ENCODE data around the gene OSBPL9.
"Not testable (repeated sequence)": the region's sequence is repeated elsewhere in the genome, so short reads cannot be mapped to it uniquely, and the experiment has no call there.

The OSBPL9 gene

GRCh38 chr1:51768971-51769588 is 152.2 kb downstream of the OSBPL9 start:
- DNase-seq (ENCODE audit: low read depth in 3 of 3, low spot score in 1 of 3): no peak

DNA sequence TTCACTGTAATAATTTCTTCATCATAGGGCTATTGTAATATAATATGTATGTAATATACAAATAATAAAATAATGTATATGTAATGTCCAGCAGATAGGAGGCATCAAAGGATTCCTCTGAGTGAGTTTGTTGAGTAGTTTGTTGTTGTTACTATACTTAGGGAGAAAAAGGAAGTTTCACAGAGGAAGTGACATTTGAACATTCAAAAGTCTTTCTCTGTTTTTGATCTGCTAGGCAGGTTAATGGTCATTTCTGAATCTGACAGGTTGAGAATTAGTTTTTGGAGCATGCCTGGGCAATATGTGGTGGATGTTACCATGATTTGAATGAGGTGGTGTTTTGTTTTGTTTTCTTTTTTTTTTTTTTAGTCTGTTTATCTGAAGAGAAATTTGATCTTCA is 159.5 kb downstream of the OSBPL9 start:
- DNase-seq (ENCODE audit: low read depth in 3 of 3, low spot score in 1 of 3): no peak

- no peak for DNase-seq (ENCODE audit: low read depth in 3 of 3, low spot score in 1 of 3)
Measured at GRCh38 chr1:51780927-51781326, 164.0 kb downstream of the OSBPL9 start.

DNA sequence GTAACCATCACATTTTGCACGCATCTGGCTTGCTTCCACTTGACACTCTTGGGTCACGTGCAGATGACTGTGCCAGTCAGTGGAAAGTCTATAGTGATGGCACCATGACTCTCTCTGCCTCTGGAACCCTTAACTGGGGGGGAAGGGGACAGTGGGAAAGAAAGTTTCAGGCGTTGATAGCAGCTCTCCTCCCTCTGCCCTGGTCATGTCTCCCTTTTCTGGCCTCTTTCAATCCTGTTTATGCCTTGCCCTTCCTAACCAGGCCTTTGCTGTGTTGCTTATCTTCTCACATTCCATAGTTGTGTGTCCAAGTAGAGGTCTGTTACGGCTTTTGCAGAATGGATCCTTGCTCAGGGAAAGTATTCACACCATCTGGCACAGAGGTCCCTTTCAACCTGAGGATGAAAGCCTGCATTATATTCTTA is 168.1 kb downstream of the OSBPL9 start:
- no peak for DNase-seq (ENCODE audit: low read depth in 3 of 3, low spot score in 1 of 3)

DNA sequence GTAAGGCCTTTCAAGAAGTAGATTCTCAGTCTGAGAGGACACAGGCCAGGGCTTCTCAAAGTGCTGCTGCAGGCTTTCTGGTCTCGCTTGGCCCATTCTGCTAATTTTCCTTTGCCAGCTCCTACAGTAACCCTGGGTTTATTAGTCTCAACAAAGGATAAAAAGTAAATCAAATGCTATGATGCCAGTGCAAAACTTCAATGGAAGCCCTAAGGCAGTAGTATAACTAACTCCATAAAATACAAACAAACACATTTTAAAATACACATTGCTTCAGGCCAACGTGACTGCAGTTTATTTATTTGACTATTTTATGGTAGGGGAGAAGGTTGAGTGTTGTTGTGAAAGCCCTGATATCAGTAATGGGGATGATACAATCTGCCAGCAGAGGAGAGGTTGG is 172.0 kb downstream of the OSBPL9 start:
- DNase-seq (ENCODE audit: low read depth in 3 of 3, low spot score in 1 of 3): no peak

DNA sequence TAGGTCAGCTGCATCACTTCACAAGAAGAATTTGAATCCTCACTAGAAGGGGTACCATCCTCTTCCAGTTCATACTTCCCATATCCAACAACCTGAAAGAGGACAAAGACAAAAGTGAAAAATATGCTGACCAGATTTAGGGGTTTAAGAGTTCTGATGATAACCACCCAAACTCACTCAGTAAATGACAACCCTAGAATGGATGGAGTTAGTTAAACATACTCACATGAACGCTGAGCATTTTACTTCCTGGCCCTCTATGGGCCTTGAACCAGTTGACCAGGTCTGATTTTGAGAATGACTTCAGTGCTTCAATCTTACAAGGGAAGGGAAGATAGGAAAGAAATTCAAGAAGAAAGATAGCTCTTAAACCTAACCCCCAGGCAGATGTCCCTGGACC is 172.4 kb downstream of the OSBPL9 start:
- DNase-seq (ENCODE audit: low read depth in 3 of 3, low spot score in 1 of 3): no peak

DNA sequence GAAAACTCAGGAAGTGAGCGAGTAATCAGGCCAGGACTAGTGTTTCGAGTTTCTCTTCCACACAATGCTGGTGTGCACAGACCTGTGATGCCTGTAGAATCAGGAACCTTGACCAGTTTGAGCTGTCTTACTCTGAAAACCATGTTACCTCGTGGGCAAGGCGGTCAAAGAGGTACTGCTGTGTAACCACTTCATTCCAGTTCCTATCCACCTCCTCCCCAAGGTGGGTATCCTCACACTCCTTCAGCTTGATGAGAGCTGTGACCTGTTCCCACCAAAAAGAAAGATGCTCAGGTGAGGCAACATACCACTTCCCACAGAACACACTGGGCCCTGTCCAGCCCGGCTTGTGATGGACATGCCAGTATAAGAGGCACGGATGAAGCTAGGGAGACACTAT is 173.5 kb downstream of the OSBPL9 start:
- no peak for DNase-seq (ENCODE audit: low read depth in 3 of 3, low spot score in 1 of 3)

DNA sequence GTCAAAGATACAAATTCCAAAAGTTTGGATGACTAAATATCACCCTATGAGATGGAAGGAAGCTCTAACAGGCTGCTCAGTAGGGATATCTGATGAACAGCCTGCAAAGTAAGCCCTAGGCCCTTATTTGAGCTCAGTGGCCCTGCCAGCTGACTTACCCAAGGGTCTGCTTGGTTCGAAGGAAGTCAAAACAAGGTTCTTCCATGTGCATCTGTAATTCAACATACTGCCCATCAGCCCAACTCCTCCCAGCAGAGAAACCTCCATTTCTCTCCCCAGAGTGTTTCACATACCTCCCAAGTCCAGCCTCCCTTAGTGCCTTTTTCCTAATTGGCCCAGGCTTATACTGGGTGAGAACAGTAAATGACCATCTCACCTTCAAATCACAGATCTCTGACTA is 175.0 kb downstream of the OSBPL9 start:
- DNase-seq (ENCODE audit: low read depth in 3 of 3, low spot score in 1 of 3): no peak

- DNase-seq (ENCODE audit: low read depth in 3 of 3, low spot score in 1 of 3): no peak
Measured at GRCh38 chr1:51792864-51793263, 176.0 kb downstream of the OSBPL9 start.

DNA sequence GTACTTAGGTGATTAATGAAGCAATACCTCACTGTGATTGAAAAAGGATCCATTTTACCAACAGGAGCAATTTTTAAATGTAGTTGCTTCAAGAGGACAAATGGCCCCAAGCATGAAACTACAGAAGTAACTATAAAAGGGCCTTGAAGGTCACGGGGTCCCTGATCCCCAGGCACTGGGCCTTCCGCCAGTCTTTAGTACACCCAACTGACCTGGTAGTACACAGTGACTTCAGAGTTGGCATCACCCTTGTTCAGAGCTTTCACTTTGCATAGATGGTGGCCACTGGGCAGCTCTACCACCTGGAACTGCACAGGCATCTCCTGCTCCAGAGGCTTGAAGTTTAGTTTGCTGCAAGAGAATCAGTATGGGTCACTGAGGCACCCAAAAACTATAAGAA is 177.4 kb downstream of the OSBPL9 start:
- no peak for DNase-seq (ENCODE audit: low read depth in 3 of 3, low spot score in 1 of 3)

DNA sequence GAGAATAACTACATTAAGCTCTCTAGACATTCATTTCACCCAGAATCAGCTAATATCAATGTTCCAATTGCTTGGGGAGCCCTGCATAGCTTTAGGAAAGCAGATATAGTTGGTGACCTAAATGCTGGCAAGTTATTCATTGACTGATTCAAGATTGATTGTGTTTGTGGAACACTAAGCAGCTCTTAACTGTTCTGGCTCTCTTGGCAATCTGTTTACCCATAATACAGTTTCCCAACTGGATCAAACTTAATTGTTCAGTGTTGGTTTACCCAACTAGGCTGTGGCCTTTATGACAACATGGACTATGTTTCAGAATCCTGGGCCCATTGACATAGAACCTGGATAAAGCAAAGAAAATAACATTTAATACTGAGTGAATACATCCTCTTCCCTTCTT is 178.0 kb downstream of the OSBPL9 start:
- DNase-seq (ENCODE audit: low read depth in 3 of 3, low spot score in 1 of 3): no peak

DNA sequence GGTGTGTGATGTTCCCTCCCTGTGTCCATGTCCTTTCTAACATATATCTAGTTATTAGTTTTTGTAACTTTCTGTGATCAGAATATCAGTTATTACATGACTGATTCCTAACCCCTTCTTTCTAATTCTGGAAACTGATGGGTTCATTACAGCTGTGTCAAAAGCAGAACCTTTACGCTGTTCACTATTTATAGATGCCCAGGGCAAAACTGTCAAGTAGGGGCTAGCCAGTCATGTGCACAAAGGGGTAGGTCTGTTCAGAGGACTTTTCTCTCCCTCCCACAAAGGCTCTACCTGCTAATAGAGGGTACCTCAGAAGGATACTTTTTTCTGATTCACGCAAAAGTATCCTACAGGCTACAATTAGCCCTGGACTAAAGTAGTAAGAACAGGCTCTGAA is 182.5 kb downstream of the OSBPL9 start:
- no peak for DNase-seq (ENCODE audit: low read depth in 3 of 3, low spot score in 1 of 3)

DNA sequence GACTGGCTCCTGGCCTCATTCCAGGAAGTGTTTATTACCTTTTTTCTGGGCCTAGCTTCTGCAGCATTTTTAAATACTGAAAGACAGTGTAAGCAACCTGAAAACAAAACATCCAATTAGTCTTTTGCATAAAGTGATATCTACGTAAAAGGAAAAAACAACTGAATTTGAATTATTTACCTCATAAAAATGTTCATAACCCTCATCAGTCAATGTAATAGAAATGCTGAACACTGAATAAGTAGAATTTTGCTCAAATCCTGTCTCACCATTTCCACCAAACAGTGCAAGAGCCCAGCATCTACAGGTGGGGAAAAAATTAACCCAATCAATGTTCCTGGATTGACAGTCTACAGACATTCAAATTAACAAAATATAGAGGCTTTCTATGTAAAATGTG is 197.6 kb downstream of the OSBPL9 start:
- DNase-seq (ENCODE audit: low read depth in 3 of 3, low spot score in 1 of 3): no peak

DNA sequence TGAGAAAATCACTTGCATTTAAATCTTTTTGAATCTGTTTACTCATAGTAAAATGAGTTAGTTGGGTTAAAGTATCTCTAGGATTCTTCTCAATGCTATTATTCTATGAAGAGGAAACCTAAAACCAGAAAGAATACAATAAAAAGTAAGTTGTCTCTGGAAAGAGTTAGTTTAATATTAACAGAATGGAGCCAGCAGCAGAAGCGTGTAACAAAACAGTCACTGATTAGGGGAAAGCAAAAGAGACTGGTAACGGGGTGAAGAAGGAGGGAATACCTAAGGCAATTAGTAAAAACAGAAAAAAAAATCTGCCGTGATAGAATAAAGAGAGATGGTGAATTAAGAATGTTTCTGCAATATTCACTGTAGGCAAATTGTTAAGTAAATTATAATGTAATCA is 201.6 kb downstream of the OSBPL9 start:
- DNase-seq (ENCODE audit: low read depth in 3 of 3, low spot score in 1 of 3): no peak

- not testable (repeated sequence) for DNase-seq (ENCODE audit: low read depth in 3 of 3, low spot score in 1 of 3)
Measured at GRCh38 chr1:51819021-51819420, 202.1 kb downstream of the OSBPL9 start.

DNA sequence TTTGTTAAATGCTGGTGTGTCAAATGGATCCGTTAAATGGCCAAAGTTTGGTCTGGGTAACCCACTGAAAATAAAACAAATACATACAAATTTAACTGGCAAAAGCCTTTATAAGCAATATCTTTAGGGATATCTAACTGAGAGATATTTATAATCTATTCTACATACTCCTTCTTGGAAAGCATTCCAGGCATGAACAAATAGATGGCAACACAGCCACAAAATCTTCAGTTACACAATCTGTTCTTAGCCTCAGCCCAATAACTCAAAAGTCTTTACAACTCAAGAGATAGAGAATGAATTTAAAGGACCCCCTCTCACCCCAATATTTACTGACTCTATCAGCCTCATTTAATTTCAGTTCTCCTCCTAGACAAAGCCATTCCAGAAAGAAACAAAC is 202.9 kb downstream of the OSBPL9 start:
- no peak for DNase-seq (ENCODE audit: low read depth in 3 of 3, low spot score in 1 of 3)

GRCh38 chr1:51829058-51829457 is 212.2 kb downstream of the OSBPL9 start:
- no peak for DNase-seq (ENCODE audit: low read depth in 3 of 3, low spot score in 1 of 3)

- DNase-seq (ENCODE audit: low read depth in 3 of 3, low spot score in 1 of 3): no peak
Measured at GRCh38 chr1:51833700-51834099, 216.8 kb downstream of the OSBPL9 start.

- no peak for DNase-seq (ENCODE audit: low read depth in 3 of 3, low spot score in 1 of 3)
Measured at GRCh38 chr1:51837243-51837642, 220.4 kb downstream of the OSBPL9 start.
